Neural cell (in vitro differentiated cells): Measurements from ENCODE around the gene OR10K2. TPM values are rescaled to one million over a fixed set of nuclear protein-coding genes. Genes with fewer than 3 reads are reported as not detected.
"Not testable (repeated sequence)": the region's sequence is repeated elsewhere in the genome, so short reads cannot be mapped to it uniquely, and the experiment has no call there.

Experiments
- H2AFZ ChIP-seq: fragments of 200-600, 300-800 bp; sonication (generic), shearing (Covaris generic); 2 replicates; pipeline ENCODE4 v1.6.0; 2014; ENCODE audit warnings: low read depth, mild to moderate bottlenecking, antibody characterized with exemption, low read length, moderate library complexity
- H3F3A ChIP-seq: fragments of 200-600 bp; shearing (Covaris generic); 2 replicates; pipeline ENCODE4 v1.6.1; 2016; ENCODE audit warnings: mild to moderate bottlenecking, moderate library complexity, mixed read lengths, antibody characterized with exemption, low read length; ENCODE audit not compliant: insufficient read depth, poor library complexity, severe bottlenecking
- H3K27ac ChIP-seq: fragments of 200-600, 300-800 bp; sonication (generic), shearing (Covaris generic); 2 replicates; pipeline ENCODE4 v1.5.1; 2014; ENCODE audit warnings: mild to moderate bottlenecking, low read length, moderate library complexity
- H3K27me3 ChIP-seq: fragments of 300-800, 200-600 bp; sonication (generic), shearing (Covaris generic); 2 replicates; pipeline ENCODE4 v1.6.0; 2014; ENCODE audit warnings: mild to moderate bottlenecking, low read depth, low read length, moderate library complexity; ENCODE audit not compliant: insufficient read depth
- H3K36me3 ChIP-seq: fragments of 300-800, 200-600 bp; sonication (generic), shearing (Covaris generic); 2 replicates; pipeline ENCODE4 v1.5.1; 2014; ENCODE audit warnings: mild to moderate bottlenecking, antibody characterized with exemption, low read length, moderate library complexity; ENCODE audit not compliant: insufficient read depth
- H3K4me2 ChIP-seq: fragments of 300-800, 200-600 bp; sonication (generic), shearing (Covaris generic); 2 replicates; pipeline ENCODE4 v1.6.0; 2014; ENCODE audit warnings: mild to moderate bottlenecking, low read length
- H3K4me3 ChIP-seq: fragments of 300-800, 200-600 bp; sonication (generic), shearing (Covaris generic); 2 replicates; pipeline ENCODE4 v1.5.1; 2014; ENCODE audit warnings: mild to moderate bottlenecking, low read length, moderate library complexity
- H3K79me2 ChIP-seq: fragments of 200-600 bp; shearing (Covaris generic); replicated peaks from 2 replicates; pipeline ENCODE4 v1.6.0; 2014; ENCODE audit warnings: mild to moderate bottlenecking, low read length, moderate library complexity; ENCODE audit not compliant: insufficient read depth
- H3K9ac ChIP-seq: fragments of 300-800, 200-600 bp; sonication (generic), shearing (Covaris generic); 2 replicates; pipeline ENCODE4 v1.6.1; 2016; ENCODE audit warnings: mild to moderate bottlenecking, low read length, mixed read lengths
- H3K9me2 ChIP-seq: fragments of 200-600 bp; shearing (Covaris generic); 2 replicates; pipeline ENCODE4 v1.6.1; 2016; ENCODE audit warnings: mild to moderate bottlenecking, low read length, mixed read lengths; ENCODE audit not compliant: insufficient read depth
- H3K9me3 ChIP-seq: fragments of 200-600, 300-800 bp; sonication (generic), shearing (Covaris generic); 2 replicates; pipeline ENCODE4 v1.6.1; 2016; ENCODE audit warnings: mild to moderate bottlenecking, mixed run types, low read length, moderate library complexity, mixed read lengths
- H4K20me1 ChIP-seq: fragments of 200-600 bp; shearing (Covaris generic); 2 replicates; pipeline ENCODE4 v1.6.1; 2016; ENCODE audit warnings: mild to moderate bottlenecking, mixed run types; ENCODE audit not compliant: insufficient read depth
- CTCF ChIP-seq: fragments of 450-650 bp; IDR thresholded peaks from 2 replicates; pipeline ENCODE4 v1.5.1; 2014; ENCODE audit warnings: antibody characterized with exemption, mild to moderate bottlenecking, moderate library complexity; ENCODE audit not compliant: poor library complexity, severe bottlenecking
- EP300 ChIP-seq: fragments of 450-650 bp; conservative IDR thresholded peaks from 2 replicates; pipeline ENCODE4 v1.6.1; 2014; ENCODE audit warnings: antibody characterized with exemption, mild to moderate bottlenecking, moderate library complexity; ENCODE audit not compliant: poor library complexity, severe bottlenecking
- EZH2 ChIP-seq: fragments of 200-600, 300-800 bp; shearing (Covaris generic), sonication (generic); IDR thresholded peaks from 2 replicates; pipeline ENCODE4 v1.6.1; 2014; ENCODE audit warnings: antibody characterized with exemption, low read length, borderline replicate concordance, mild to moderate bottlenecking; ENCODE audit not compliant: insufficient read depth, poor library complexity, severe bottlenecking
- MXI1 ChIP-seq: fragments of 450-650 bp; conservative IDR thresholded peaks from 2 replicates; pipeline ENCODE4 v1.6.1; 2014; ENCODE audit warnings: antibody characterized with exemption, mild to moderate bottlenecking; ENCODE audit not compliant: poor library complexity, severe bottlenecking
- POLR2AphosphoS5 ChIP-seq: IDR thresholded peaks from 2 replicates; pipeline ENCODE4 v1.6.1; 2012
- RAD21 ChIP-seq: fragments of 450-650 bp; conservative IDR thresholded peaks from 2 replicates; pipeline ENCODE4 v1.6.1; 2014; ENCODE audit warnings: antibody characterized with exemption, mild to moderate bottlenecking, moderate library complexity
- REST ChIP-seq: IDR thresholded peaks from 2 replicates; pipeline ENCODE4 v1.6.1; 2012; ENCODE audit warnings: borderline replicate concordance
- SMC3 ChIP-seq: fragments of 450-650 bp; conservative IDR thresholded peaks from 2 replicates; pipeline ENCODE4 v1.6.1; 2014; ENCODE audit warnings: antibody characterized with exemption, mild to moderate bottlenecking, moderate library complexity; ENCODE audit not compliant: poor library complexity
- TAF1 ChIP-seq: IDR thresholded peaks from 2 replicates; pipeline ENCODE4 v1.6.1; 2012; ENCODE audit warnings: low read depth
- polyA plus RNA-seq: library from polyadenylated mRNA; depleted of rRNA; stranded (reverse); fragments of >200 nt; gene quantifications from 2 replicates; pipeline ENCODE4 v1.2.3, GENCODE V29; 2014

Gene OR10K2
- polyA plus RNA-seq, 1 donor from 2014 or later: not detected

- H3K9me3 ChIP-seq: no peaks in the 10 kb centered on the region
- TF ChIP-seq TAF1 (no peak), MXI1 (no peak), REST (no peak), EP300 (no peak), CTCF (no peak), POLR2AphosphoS5 (no peak), EZH2 (no peak)
- H3K27me3 ChIP-seq: no peaks in the 10 kb centered on the region
- H3K4me3 ChIP-seq: no peak overlapping the region
- H3K9ac ChIP-seq: no peak overlapping the region
- H3F3A ChIP-seq: no peaks in the 10 kb centered on the region
- no peaks in the 10 kb centered on the region for H3K36me3 ChIP-seq
- no peak overlapping the region for H3K4me2 ChIP-seq
- H2AFZ ChIP-seq: no peak overlapping the region
- H4K20me1 ChIP-seq: no peaks in the 10 kb centered on the region
- no peak overlapping the region for H3K27ac ChIP-seq
- no peaks in the 10 kb centered on the region for H3K9me2 ChIP-seq
- H3K79me2 ChIP-seq: no peaks in the 10 kb centered on the region
Measured at GRCh38 chr1:158390331-158390730, 35.7 kb downstream of the OR10K2 start.

- Histone ChIP-seq H3K79me2 (no peaks in the 10 kb centered on the region), H3K9me3 (no peaks in the 10 kb centered on the region), H3K4me3 (no peak overlapping the region), H3K27me3 (no peaks in the 10 kb centered on the region), H3K9ac (no peak overlapping the region), H2AFZ (no peak overlapping the region), H3F3A (no peaks in the 10 kb centered on the region), H3K27ac (no peak overlapping the region), H4K20me1 (no peaks in the 10 kb centered on the region), H3K9me2 (no peaks in the 10 kb centered on the region), H3K4me2 (no peak overlapping the region), H3K36me3 (no peaks in the 10 kb centered on the region)
- TF ChIP-seq REST (no peak), MXI1 (no peak), SMC3 (no peak), POLR2AphosphoS5 (no peak), CTCF (no peak), TAF1 (no peak), EP300 (no peak), RAD21 (no peak), EZH2 (no peak)
Measured at GRCh38 chr1:158374860-158375259, 51.2 kb downstream of the OR10K2 start.

GRCh38 chr1:158374101-158374500, 51.9 kb downstream of the OR10K2 start:
- H3K9me3 ChIP-seq, H3K27me3 ChIP-seq, H4K20me1 ChIP-seq, H3K36me3 ChIP-seq, H3K9me2 ChIP-seq, H3F3A ChIP-seq, H3K9ac ChIP-seq, H3K4me2 ChIP-seq, H3K27ac ChIP-seq, H3K4me3 ChIP-seq, H2AFZ ChIP-seq, H3K79me2 ChIP-seq: not testable (repeated sequence)
